Measurements from ENCODE around the gene GRK3. TPM values are rescaled to one million over a fixed set of nuclear protein-coding genes. Genes with fewer than 3 reads are reported as not detected.
"Not testable (repeated sequence)": the region's sequence is repeated elsewhere in the genome, so short reads cannot be mapped to it uniquely, and the experiment has no call there.

Gene GRK3
- total RNA-seq, 4 donors from 2014 or later: 0.64 to 5.3 (median 2.8) TPM

GRCh38 chr22:25569361-25569760 lies 4.9 kb downstream of the GRK3 start:
- peaks cover 0 to 19% (median 0%) of the 10 kb centered on the region in 4 donors for H3K27me3 ChIP-seq
- 81 to 84% methylated on average over 6 to 9 of the region's 9 CpGs for WGBS, 2 donors
- no peak for DNase-seq
- H3K4me1 ChIP-seq: peaks cover 4 to 18% (median 10%) of the 10 kb centered on the region in 3 donors
- TF ChIP-seq POLR2A (IDR thresholded peaks at IDR 0.05): no peak
- no peaks in the 10 kb centered on the region for H3K9me3 ChIP-seq
- H3K27ac ChIP-seq: no peak overlapping the region
- intact Hi-C loops (cut with DNase I): no loop called here
- H3K36me3 ChIP-seq: no peaks in the 10 kb centered on the region
- no peak overlapping the region for H3K4me3 ChIP-seq

DNA sequence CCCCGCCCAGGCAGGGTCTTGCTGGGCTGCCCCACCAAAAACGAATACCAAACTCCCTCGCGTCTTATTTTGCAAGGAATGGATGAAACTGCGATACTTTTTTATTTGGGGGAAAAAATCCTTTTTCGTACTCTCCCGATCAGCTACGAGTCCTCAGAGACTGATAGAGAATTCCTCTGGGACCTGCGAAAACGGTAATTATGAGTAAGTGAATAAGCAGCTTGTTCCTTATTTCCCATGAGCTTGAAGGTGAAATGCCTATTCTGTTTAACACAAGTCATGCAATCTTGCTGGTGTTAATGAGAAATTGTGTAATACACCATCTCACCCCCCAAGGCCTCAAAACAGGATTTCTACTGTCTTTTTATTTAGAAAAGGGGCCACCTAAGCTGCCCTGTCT lies 5.5 kb downstream of the GRK3 start:
- WGBS, 2 donors: 78 to 87% methylated on average over 10 of the region's 10 CpGs
- Histone ChIP-seq H3K4me1 (peaks cover 4 to 14% (median 7%) of the 10 kb centered on the region in 3 donors), H3K27ac (no peak overlapping the region), H3K9me3 (no peaks in the 10 kb centered on the region), H3K36me3 (no peaks in the 10 kb centered on the region), H3K4me3 (no peak overlapping the region), H3K27me3 (peaks cover 0 to 15% (median 0%) of the 10 kb centered on the region in 4 donors)
- DNase-seq: no peak
- intact Hi-C loops (cut with DNase I): no loop called here
- no peak for TF ChIP-seq POLR2A (IDR thresholded peaks at IDR 0.05)

DNA sequence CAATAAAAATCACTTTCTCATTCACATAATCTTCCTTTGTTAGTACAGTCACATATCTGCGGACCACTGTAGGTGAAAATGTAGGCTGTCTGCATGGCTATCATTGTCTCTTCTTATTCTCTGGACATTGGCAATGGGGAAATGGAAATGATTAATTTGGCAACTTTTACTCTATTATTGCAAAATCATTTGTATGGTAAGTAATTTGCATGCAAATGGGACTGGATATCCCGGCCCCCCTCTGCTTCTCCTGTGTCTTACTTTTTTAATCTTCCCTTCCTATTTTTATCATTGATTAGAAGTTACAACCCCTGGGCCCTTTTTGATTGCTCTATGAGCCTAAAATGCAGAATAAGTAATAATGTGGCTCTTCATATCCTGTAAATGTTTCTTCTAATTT lies 6.0 kb downstream of the GRK3 start:
- intact Hi-C loops (cut with DNase I): no loop called here
- H3K9me3 ChIP-seq: no peaks in the 10 kb centered on the region
- H3K4me3 ChIP-seq: no peak overlapping the region
- no peak for DNase-seq
- peaks cover 0 to 10% (median 0%) of the 10 kb centered on the region in 4 donors for H3K27me3 ChIP-seq
- no peaks in the 10 kb centered on the region for H3K36me3 ChIP-seq
- TF ChIP-seq POLR2A (IDR thresholded peaks at IDR 0.05) (no peak), CTCF (IDR thresholded peaks at IDR 0.05) (no peak)
- H3K27ac ChIP-seq: no peak overlapping the region
- H3K4me1 ChIP-seq: peaks cover 3 to 9% (median 4%) of the 10 kb centered on the region in 3 donors
- 68 to 75% methylated on average over 2 of the region's 2 CpGs for WGBS, 2 donors

DNA sequence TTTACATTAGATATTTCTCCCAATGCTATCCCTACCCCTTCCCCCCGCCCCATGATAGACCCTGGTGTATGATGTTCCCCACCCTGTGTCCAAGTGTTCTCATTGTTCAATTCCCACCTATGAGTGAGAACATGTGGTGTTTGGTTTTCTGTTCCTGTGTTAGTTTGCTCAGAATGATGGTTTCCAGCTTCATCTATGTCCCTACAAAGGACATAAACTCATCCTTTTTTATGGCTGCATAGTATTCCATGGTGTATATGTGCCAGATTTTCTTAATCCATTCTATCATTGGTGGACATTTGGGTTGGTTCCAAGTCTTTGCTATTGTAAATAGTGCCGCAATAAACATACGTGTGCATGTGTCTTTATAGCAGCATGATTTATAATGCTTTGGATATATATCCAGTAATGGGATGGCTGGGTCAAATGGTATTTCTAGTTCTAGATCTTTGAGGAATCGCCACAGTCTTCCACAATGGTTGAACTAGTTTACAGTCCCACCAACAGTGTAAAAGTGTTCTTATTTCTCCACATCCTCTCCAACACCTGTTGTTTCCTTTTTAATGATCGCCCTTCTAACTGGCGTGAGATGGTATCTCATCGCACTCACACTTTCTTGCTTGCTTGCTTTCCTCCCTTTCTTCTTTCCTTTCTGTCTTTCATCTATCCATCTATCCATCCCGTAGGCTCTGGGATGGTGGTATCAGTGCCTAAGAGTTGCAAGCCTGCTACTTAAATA lies 7.7 kb downstream of the GRK3 start:
- DNase-seq; H3K4me3 ChIP-seq; H3K4me1 ChIP-seq; intact Hi-C loops (cut with DNase I); H3K36me3 ChIP-seq; H3K27ac ChIP-seq; H3K9me3 ChIP-seq; H3K27me3 ChIP-seq: not testable (repeated sequence)
- WGBS, 2 donors: 83 to 91% methylated on average over 8 of the region's 8 CpGs

GRCh38 chr22:25572708-25573171 lies 8.3 kb downstream of the GRK3 start:
- Histone ChIP-seq H3K4me1 (no peaks in the 10 kb centered on the region), H3K9me3 (no peaks in the 10 kb centered on the region), H3K4me3 (no peak overlapping the region), H3K27me3 (no peaks in the 10 kb centered on the region), H3K36me3 (no peaks in the 10 kb centered on the region), H3K27ac (no peak overlapping the region)
- DNase-seq: no peak
- intact Hi-C loops (cut with DNase I): no loop called here
- TF ChIP-seq POLR2A (IDR thresholded peaks at IDR 0.05) (no peak), CTCF (IDR thresholded peaks at IDR 0.05) (no peak)

DNA sequence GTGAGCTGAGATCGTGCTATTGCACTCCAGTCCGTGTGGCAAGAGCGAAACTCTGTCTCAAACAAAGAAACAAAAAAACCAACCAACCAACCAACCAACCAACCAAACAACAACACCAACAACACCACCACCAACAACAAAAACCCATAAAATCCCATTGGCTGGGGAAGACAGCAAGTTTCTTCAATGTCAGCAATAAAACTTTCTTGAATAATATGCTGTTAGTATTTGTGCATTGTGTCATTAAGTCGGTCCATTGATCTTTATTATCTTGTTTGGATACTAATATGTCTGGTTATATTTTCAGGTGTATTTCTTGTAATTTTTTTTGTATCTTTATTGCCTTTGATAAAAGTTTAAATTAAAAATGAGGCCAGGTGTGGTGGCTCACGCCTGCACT lies 9.4 kb downstream of the GRK3 start:
- Histone ChIP-seq H3K27me3 (no peaks in the 10 kb centered on the region), H3K9me3 (no peaks in the 10 kb centered on the region), H3K4me3 (no peak overlapping the region), H3K27ac (no peak overlapping the region), H3K36me3 (no peaks in the 10 kb centered on the region), H3K4me1 (no peaks in the 10 kb centered on the region)
- WGBS, 2 donors: 96 to 98% methylated on average over 3 to 5 of the region's 5 CpGs
- intact Hi-C loops (cut with DNase I): no loop called here
- no peak for DNase-seq
- TF ChIP-seq POLR2A (IDR thresholded peaks at IDR 0.05) (no peak), CTCF (IDR thresholded peaks at IDR 0.05) (no peak)
